Sigmoid colon (tissue), 4 donors: ENCODE data around the gene MDH1B.

Experiments used
- POLR2AphosphoS5 ChIP-seq, 4 donors: sonication (generic); formaldehyde crosslinking; IDR thresholded peaks; one replicate each; pipeline ENCODE4 v1.6.1; 2017; ENCODE audit warnings: antibody characterized with exemption in 4 of 4
- TF ChIP-seq, protein P1 (sequence below), 4 experiments: fragments of 450-650 bp in 3 of 4; fragments of 200-600 bp in 1 of 4; IDR thresholded peaks; one replicate each; pipeline ENCODE4 v1.5.1; 2016 to 2019; ENCODE audit warnings: antibody characterized with exemption in 4 of 4, mild to moderate bottlenecking in 3 of 4, moderate library complexity in 2 of 4

DNA sequence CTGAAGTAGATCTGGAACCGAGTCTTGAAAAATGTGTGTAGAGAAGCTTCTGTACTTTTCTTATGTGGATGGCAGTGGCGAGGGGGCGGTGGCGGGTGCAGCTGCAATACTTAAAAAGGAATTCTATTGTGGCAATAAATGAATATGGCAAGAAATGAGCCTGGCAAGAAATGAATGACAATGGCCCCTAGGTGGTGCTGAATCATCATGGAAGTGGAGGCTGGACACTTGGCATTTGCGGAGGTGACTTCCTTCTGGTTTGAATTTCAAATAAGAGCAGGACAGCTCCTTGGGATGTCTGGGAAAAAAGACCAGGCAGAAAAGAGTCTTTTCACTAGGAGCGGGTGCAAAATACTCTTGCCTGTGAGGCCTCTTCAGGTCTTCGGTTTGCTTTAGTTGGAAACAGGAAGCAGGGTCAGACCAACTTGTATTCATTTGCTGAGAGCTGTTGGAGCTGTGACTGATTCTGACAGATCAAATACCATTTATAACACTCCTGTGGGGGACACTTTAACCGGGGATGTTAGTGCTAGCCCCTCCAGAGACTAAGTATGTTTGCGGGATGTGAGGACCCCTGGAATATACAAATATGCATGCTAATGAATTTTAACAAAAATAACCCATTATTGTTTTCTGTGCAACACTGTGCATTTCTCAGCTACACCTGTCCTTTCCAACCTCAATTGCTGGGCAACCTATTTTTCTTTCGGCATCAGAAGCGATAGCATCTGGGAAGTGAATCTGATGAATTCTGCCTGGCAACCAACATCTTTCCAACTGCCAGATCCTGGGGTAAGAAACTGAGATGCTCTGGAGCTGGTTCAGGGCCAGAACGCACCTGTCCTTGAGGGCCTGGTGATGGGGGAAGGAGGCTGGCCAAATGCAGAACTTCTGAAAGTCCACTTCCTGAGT lies 35.6 kb upstream of the MDH1B start:
- peak in 2 of 4 donors; percentile 9 to 24 for TF ChIP-seq POLR2AphosphoS5 (IDR thresholded peaks at IDR 0.05)
- TF ChIP-seq, protein P1, sequence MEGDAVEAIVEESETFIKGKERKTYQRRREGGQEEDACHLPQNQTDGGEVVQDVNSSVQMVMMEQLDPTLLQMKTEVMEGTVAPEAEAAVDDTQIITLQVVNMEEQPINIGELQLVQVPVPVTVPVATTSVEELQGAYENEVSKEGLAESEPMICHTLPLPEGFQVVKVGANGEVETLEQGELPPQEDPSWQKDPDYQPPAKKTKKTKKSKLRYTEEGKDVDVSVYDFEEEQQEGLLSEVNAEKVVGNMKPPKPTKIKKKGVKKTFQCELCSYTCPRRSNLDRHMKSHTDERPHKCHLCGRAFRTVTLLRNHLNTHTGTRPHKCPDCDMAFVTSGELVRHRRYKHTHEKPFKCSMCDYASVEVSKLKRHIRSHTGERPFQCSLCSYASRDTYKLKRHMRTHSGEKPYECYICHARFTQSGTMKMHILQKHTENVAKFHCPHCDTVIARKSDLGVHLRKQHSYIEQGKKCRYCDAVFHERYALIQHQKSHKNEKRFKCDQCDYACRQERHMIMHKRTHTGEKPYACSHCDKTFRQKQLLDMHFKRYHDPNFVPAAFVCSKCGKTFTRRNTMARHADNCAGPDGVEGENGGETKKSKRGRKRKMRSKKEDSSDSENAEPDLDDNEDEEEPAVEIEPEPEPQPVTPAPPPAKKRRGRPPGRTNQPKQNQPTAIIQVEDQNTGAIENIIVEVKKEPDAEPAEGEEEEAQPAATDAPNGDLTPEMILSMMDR (IDR thresholded peaks at IDR 0.05), result peak; percentile 40 to 66 (median 56)
